HG03520 (cell line): ENCODE data around the gene NUP85.
"Not testable (repeated sequence)": the region's sequence is repeated elsewhere in the genome, so short reads cannot be mapped to it uniquely, and the experiment has no call there.

ENCODE experiments used
- ATAC-seq: cut with Tn5 transposase; IDR thresholded peaks from one replicate; pipeline ENCODE4 v1.9.1; 2021; ENCODE audit warnings: mild to moderate bottlenecking, moderate library complexity; ENCODE audit not compliant: unreplicated experiment

NUP85 gene

GRCh38 chr17:75194879-75195278, 10.6 kb upstream of the NUP85 start:
- no peak for ATAC-seq

DNA sequence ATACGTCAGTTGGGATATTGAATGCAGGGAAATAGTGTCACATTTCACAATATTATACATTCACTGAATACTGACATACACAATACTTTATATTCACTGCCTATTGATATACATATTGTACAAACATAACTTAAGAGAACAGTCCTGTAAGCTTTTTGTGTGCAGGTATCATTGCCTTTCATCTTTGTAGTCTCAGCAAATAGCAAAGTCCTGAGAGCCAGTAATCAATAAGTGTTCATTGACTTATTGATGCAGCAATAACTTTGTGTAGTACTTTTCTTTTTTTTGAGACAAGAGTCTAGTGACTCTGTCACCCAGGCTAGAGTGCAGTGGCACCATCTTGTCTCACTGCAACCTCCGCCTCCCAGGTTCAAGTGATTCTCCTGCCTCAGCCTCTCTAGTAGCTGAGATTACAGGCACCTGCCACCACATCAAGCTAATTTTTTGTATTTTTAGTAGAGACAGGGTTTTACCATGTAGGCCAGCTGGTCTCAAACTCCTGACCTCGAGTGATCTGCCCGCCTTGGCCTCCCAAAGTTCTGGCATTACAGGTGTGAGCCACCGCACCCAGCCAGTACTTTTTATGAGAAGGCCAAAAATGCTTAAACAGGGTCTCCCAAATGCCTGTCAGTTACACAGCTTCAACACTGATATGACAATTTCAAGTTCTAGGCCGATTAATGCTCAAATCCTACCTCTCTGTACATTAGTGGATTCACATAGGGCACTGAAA, 5.4 kb upstream of the NUP85 start:
- ATAC-seq: no peak

DNA sequence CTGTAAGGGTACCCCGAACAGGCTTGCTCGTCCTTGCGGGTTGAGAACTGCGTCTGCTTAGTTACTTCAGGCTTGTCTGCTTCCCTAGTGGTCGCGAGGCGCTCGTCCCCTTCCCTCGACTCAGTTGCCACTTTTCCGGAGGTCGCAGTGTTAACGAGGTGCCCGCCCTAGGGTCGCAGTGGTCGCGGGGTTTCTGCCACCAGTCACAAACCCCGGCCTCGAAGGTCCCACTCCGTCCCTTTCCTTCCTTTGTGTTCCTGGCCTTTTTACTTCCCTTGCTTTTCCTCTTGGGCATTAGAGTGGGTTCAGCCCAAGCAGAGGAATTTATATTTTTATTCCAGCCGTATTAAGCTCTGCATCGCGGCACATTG, 299 bp downstream of the NUP85 start:
- ATAC-seq: no peak

- ATAC-seq: not testable (repeated sequence)
Measured at GRCh38 chr17:75207050-75207407, 1.6 kb downstream of the NUP85 start.

DNA sequence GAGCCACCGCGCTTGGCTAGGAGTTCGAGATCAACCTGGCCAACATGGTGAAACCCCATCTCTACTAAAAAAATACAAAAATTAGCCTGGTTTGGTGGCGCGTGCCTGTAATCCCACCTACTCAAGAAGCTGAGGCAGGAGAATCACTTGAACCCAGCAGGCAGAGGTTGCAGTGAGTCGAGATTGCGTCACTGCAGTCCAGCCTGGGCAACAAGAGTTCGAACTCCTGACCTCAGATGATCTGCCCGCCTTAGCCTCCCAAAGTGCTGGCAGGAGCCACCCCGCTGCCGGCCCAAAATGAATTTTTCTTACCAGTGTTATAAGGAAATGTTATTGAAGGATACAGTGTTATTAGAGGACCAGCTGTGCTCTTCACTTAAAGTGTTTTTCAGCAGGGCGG, 2.3 kb downstream of the NUP85 start:
- ATAC-seq: no peak

- no peak for ATAC-seq
Measured at GRCh38 chr17:75208161-75208560, 2.7 kb downstream of the NUP85 start.

DNA sequence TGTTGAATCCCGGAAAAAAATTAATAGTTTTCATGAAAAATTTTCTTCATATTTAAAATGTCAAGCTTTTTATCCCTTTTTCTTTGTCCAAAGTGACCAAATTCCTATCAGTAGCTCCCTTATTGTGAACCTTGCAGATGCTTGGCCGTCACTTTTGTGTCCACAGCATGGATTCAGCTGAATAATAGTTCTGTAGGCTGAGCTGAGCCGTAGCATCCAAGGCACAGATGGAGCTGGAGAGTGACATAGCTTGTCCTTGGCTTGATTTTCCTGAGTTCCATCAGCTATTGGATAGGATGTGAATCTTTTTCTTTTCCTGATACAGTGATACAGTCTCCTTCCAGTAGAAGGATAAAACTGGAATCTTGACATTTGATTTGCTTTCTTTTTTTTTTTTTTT, 3.6 kb downstream of the NUP85 start:
- no peak for ATAC-seq

DNA sequence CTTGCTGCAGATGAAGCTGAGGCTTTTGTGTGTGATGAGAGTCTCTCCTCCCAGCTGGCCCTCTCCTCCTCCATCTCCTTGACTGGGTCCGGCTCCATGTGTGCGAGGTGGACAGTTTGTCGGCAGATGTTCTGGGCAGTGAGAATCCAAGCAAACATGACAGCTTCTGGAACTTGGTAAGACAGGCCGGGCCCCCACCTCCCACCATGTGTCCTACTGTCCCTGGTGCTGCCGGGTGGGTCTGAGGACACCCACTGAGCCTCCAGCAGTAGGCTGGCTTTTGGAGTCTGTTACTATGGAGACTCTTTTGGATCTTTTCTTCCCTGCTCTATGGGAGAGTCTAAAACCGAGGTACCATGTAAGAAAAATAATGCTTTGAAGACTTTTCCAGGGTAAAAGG, 12.7 kb downstream of the NUP85 start:
- no peak for ATAC-seq

DNA sequence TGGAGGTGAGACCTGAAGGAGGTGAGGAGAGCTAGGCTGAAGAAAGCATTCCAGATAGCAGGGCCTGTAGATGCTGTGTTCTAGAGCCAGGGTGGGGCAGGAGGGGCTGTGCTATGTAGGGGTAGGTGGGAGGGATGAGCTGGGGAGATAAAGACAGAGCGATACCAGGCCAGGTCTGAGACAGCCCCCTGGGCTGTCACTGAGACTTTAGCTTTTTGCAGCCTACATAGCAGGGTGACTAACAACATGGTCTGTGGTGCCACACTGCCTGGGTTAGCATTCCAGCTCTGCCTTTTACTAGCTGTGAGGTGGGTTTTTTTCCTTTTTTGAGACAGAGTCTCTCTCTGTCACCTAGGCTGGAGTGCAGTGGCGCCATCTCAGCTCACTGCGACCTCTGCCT, 14.3 kb downstream of the NUP85 start:
- ATAC-seq: no peak

DNA sequence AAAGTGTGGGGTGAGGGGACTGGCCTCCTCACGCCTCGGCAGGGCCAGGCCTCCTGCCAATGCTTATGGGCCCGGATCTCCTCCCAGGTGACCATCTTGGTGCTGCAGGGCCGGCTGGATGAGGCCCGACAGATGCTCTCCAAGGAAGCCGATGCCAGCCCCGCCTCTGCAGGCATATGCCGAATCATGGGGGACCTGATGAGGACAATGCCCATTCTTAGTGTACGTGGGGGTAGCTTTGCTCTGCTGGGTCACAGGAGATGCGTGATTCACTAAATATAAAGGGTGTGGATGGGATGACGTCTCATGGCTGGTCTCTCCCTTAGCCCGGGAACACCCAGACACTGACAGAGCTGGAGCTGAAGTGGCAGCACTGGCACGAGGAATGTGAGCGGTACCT, 19.5 kb downstream of the NUP85 start:
- no peak for ATAC-seq

GRCh38 chr17:75227729-75228128, 22.2 kb downstream of the NUP85 start:
- no peak for ATAC-seq

GRCh38 chr17:75228305-75228704, 22.8 kb downstream of the NUP85 start:
- ATAC-seq: no peak

- ATAC-seq: no peak
Measured at GRCh38 chr17:75228847-75229246, 23.4 kb downstream of the NUP85 start.

- no peak for ATAC-seq
Measured at GRCh38 chr17:75231071-75231470, 25.6 kb downstream of the NUP85 start.

DNA sequence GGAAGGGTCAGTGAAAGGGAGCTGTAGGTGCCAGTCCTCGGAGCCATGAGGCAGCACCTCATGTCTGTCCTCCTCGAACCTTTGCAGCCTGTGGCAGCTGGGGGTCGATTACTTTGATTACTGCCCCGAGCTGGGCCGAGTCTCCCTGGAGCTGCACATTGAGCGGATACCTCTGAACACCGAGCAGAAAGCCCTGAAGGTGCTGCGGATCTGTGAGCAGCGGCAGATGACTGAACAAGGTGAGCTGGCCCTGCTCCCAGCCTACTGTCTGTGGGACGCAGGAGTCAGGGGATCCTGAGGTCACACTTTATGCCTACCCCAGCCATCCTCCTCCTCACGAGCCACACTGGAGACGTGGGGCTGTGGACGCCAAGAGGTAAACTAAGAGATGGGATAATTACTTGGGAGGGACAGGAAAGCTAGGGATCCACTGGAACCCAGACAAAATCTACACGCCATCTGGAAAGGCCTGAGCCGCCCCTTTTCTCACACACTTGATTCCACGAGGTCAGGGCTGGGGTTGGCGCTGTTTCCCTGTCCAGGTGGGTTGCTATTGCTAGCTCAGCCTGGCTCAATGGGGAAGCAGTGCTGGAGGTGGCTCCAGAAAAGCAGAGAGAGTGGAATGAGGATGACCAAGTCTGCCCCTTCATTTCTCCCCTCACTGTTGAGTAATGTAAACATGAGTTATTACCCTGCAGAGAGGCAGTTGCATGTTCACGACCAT, 26.4 kb downstream of the NUP85 start:
- ATAC-seq: no peak

DNA sequence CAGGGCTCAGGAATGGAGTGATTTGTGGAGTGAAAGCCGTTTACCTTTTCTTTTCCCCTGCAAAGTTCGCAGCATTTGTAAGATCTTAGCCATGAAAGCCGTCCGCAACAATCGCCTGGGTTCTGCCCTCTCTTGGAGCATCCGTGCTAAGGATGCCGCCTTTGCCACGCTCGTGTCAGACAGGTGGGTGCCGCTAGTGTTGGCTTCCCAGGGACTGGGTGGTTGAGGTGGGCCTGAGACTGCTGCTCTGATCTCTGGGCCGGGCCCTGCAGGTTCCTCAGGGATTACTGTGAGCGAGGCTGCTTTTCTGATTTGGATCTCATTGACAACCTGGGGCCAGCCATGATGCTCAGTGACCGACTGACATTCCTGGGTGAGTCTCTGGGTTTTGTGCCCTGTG, 27.3 kb downstream of the NUP85 start:
- ATAC-seq: no peak

- ATAC-seq: no peak
Measured at GRCh38 chr17:75237100-75238014, 31.9 kb downstream of the NUP85 start.

DNA sequence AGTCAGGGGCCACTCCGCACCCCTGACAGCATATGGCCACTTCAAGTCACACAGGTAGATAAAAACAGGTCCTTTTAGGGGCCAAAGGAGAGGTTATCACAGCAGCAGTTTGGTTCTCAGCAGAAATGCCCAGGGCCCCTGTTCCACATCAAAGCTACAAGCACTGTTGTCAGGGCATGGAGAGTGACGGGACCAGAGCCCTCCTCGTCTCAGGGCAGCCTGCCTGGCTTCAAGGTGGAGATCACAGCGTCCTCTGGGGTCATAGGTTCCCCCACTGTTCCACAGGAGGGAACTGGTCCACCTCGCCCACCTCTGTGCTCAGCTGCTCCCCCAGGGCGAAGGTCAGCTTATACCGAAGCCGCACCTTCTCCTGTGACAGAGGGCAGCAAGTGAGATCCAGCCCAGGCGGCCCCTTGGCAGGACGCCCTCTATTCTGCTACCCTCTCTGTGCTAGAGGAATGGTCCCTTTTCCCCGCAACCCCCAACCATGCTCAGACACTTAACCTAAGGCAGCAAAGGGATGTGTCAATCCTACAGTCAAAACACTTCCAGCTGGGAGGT, 32.6 kb downstream of the NUP85 start:
- ATAC-seq: no peak

GRCh38 chr17:75238684-75239191, 33.3 kb downstream of the NUP85 start:
- no peak for ATAC-seq

- no peak for ATAC-seq
Measured at GRCh38 chr17:75239214-75239613, 33.7 kb downstream of the NUP85 start.

GRCh38 chr17:75239778-75240393, 34.4 kb downstream of the NUP85 start:
- ATAC-seq: no peak
